NCI-H187 (cell line): Measurements from ENCODE around the gene COL3A1.

Experiments
- DNase-seq, 2 experiments: peaks; one replicate each; lab custom pipeline; 2025; lab: John Stamatoyannopoulos, UW

COL3A1 gene

GRCh38 chr2:188976545-188977268, 2.5 kb downstream of the COL3A1 start:
- no peak for DNase-seq

DNA sequence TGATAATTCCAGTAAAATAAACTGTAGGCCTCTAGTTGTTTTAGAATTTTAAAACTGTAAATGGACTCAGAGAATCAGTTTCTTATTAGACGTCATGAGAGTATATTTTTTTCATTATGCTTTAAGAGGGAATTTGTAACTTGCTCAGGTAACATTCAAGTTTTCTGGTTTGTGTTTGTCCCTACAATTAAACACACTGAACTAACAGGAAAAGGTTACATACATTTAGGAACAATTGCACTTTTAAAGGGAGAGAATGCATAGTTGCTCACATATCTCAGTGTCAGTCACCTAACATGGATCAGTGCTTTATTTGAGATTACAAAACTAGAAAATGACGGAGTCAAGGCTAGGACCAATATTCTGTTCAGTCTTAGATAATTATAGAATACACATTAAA, 3.1 kb downstream of the COL3A1 start:
- no peak for DNase-seq

DNA sequence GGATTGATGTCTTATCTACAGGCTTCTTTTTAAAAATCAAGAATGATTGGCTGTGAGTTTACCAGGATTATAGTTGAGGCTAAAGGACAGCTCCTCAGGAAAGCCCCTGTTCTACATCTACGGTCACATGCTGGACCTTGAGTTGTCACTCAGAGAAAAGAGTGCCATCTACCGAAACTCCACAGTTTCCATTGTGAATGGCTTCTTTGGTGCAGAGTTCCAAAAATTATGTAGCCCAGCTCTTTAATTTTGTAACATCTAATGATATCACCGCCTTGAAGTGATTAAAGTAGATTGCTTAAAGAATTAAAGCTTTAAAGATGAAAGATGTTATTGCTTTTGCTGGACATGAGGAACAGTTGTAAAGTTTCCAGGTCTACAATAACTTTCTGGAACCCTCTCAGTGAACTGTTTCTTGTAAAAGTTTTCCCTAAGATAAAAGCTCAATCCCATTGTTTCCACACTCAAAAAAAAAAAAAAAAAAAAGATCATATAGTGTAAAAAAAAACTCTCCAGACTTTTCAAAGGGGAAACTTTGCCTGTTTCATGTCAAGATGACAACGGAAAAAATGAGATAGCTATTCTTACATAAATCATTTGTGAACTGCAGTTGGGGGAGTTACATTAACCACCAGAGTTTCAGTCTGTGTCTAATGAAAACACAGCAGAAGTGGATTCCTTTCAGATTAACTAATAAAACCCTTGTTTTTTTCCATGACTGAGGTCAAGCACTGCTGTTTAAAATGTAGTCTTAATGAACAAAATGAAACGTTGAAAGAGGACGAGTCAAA, 4.3 kb downstream of the COL3A1 start:
- no peak for DNase-seq

DNA sequence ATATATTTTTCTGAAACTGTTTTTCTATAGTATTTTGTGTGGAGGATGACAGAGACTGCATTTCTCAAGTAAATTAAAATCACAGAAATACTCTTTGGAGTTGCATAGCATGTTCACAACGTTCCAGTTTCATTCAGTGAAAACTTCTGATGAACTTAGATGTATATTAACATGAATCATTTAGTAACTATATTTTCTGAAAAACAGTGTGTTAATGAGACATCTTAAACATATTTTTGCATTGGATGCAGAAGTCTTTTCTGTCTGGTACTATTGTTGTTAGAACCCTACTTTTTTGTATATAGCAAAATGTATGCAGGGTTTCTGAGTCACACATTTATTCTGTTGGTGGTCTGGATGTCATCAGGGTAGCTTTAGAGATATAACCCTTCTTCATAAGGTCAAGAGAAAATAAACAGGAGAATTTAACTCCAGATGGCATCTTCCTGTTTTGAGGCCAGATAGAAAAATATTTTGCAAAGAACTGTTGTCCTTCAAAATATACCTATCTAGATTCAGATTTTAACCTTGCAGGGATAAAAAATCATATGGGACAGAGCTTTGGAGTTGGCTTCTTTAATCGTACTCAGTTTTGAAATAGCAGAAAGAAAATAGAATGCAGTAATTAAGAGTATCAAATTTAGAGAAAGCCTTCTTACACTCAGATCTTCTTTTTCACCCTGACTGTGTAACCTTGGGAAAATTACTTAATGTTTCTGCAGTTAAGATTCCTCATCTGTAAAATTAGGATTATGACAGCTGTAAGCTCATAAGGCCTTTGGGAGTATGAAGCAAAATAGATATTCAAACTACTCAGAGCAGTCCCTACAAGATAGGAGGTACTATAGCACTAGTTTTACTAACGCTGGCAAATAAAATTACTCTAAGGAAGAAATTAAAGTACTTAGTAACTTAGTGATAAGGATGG, 5.3 kb downstream of the COL3A1 start:
- DNase-seq: no peak

GRCh38 chr2:188983427-188984064, 9.4 kb downstream of the COL3A1 start:
- DNase-seq: no peak

GRCh38 chr2:188984065-188984491, 9.9 kb downstream of the COL3A1 start:
- DNase-seq: no peak

DNA sequence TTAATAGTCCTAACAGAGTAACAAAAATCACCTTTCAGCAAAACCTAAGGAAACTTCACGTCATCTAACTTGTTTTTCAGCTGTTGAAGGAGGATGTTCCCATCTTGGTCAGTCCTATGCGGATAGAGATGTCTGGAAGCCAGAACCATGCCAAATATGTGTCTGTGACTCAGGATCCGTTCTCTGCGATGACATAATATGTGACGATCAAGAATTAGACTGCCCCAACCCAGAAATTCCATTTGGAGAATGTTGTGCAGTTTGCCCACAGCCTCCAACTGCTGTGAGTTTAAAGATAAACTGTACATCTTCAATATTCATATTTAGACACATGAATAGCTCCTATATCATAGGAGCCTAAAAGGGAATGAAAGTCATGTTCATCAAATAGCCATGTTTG, 10.5 kb downstream of the COL3A1 start:
- no peak for DNase-seq

DNA sequence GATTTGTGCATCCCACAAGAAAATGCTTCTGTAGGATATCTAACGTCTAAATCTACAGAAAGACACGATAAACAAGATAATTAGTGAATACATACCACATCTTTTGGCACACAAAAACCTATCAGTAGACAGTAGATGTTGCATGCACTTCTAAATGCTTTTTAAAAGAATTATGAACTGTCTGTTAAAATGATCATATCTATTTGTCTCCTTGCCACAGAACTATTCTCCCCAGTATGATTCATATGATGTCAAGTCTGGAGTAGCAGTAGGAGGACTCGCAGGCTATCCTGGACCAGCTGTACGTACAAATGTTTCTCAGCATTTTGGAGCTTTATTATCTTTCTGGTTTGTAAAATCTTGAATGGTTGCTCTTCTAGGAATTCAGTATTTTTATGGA, 12.7 kb downstream of the COL3A1 start:
- DNase-seq: no peak

DNA sequence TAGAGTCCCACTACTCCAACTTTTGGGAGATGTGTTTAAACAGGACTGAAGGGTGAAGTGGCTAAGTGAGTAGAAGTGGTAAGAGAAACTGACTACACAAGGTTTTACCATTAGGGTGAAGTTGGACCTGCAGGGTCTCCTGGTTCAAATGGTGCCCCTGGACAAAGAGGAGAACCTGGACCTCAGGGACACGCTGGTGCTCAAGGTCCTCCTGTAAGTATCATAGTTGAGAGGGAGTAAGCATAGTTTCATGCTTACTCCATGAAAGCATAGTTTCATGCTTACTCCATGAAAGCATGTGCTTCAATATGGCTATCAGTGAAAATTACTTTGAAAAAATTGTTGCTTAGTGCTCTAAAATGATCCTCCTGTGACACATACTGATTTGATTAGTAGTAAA, 19.1 kb downstream of the COL3A1 start:
- DNase-seq: no peak

DNA sequence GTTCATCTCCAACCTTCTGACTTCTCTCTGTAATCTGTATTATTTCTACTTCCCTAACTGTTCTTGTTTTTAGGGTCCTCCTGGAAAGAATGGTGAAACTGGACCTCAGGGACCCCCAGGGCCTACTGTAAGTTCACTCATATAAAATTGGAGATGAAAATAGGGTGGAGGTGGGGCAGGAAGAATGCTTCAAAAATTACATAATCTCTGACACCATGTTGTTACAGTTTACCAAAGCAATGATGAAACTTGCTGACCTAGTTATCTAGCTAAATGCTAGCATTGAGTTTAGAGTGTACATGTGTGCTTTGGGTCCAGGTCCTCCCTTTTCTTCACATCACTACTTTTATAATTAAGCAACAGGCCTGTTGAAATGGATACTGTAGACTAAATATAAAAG, 23.1 kb downstream of the COL3A1 start:
- DNase-seq: no peak

GRCh38 chr2:189000221-189000620, 26.0 kb downstream of the COL3A1 start:
- DNase-seq: no peak

DNA sequence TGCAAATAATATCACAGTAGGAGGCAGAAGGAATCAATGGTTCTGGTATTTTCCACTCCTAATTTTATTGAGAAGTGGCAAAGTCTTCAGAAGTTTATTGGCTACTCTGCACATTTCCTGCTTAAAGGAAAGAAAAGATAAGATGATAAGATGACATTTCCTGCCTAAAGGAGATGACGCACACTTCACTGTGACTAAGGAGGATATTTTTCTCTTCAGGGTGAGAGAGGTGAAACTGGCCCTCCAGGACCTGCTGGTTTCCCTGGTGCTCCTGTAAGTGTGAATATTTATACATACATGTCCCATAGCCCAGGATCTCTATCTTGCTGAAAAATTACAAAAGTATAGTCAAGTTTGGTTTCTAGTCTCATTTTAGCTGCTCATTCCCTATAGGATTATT, 27.9 kb downstream of the COL3A1 start:
- DNase-seq: no peak

DNA sequence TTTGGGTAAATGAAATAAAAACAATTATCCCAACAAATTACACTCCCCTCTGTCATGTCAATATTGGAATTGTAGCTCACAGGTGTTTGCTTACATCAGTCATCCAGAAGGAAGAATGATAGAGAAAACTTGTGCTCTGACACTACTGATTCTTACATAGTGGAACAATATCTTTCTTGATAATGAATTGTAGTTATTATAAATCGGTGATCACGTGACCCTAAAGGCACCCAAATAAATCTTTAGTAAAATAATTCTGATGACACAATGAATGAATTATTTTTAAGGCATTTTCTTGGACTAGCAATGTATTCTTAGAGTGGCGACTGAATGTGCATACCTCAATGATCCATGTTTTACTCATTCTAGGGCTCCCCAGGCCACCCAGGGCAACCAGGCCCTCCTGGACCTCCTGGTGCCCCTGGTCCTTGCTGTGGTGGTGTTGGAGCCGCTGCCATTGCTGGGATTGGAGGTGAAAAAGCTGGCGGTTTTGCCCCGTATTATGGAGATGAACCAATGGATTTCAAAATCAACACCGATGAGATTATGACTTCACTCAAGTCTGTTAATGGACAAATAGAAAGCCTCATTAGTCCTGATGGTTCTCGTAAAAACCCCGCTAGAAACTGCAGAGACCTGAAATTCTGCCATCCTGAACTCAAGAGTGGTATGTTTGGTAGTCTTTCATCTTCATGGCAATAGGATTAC, 34.5 kb downstream of the COL3A1 start:
- no peak for DNase-seq

DNA sequence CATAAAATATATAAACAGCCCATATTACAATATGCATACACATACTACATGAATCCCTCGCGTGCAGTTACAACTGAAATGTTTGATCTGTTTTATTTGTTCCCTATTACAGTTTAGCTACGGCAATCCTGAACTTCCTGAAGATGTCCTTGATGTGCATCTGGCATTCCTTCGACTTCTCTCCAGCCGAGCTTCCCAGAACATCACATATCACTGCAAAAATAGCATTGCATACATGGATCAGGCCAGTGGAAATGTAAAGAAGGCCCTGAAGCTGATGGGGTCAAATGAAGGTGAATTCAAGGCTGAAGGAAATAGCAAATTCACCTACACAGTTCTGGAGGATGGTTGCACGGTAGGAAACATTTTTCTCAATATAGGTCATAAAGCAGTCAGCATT, 36.4 kb downstream of the COL3A1 start:
- no peak for DNase-seq

DNA sequence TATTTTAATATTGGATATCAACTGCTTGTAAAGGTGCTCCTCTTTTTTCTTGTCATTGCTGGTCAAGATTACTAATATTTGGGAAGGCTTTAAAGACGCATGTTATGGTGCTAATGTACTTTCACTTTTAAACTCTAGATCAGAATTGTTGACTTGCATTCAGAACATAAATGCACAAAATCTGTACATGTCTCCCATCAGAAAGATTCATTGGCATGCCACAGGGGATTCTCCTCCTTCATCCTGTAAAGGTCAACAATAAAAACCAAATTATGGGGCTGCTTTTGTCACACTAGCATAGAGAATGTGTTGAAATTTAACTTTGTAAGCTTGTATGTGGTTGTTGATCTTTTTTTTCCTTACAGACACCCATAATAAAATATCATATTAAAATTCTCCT, 38.2 kb downstream of the COL3A1 start:
- no peak for DNase-seq

GRCh38 chr2:189013031-189013430, 38.9 kb downstream of the COL3A1 start:
- DNase-seq: no peak

GRCh38 chr2:189013671-189014448, 39.7 kb downstream of the COL3A1 start:
- DNase-seq: no peak

DNA sequence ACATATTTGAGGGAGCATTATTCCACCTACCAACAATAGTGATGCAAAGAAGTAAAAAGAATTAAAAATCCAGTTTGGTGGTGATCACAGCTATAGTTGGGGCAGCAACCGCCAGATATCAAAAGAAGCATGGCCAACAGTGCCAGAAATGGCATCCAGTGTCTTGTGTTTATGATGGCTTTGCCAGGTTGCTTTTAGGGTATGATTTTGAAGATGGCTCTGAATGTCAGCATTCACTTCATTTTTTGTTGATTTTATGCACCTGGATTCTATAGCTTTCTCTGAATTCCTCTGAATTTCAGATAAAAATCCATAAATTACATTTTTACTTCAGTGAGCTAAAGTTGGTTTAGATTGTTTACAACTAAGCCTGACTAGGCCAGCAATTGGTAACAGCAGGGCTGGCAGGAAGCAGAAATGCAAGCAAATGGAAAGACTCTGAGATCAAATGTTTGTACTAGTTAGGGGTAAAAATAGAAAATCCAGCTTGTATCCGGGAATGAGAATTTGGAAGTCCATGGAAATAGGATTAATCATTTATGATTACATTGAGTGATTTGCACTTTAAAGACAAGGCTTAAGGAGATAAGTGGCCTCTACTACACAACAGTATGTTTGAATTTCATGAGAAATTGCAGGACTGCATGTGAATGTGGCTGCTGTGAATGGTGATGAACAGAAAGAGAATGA, 40.4 kb downstream of the COL3A1 start:
- no peak for DNase-seq

DNA sequence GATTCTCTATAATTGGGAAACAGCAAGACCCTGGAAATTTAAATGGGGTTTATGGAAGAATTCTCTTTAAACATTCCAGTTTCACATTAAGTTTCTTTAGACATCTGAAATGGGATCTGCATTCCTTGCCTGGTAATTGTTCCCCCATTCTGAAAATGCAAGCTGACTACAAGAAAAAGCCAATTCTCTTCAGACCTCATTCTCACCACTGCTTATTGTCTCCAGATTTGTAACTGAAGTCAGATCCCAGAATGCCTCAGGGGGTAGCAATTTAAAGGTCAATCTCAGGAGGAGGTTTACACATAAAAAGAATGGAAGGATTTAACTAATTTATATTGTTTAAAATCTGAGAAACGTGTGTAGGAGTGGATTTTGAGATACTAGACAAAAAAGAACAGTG, 41.2 kb downstream of the COL3A1 start:
- no peak for DNase-seq

GRCh38 chr2:189016311-189016861, 42.2 kb downstream of the COL3A1 start:
- no peak for DNase-seq
